Amniotic stem cell (primary cell): ENCODE results near the gene TMIGD1.

ENCODE experiments used
- DNase-seq: peaks from one replicate; lab custom pipeline; 2025; lab: John Stamatoyannopoulos, UW

TMIGD1 gene

GRCh38 chr17:30333503-30334360 is at the start of gene TMIGD1:
TSS of gene TMIGD1 (minus strand) at chr17:30334057. CDS start at chr17:30332133, 1,924 bp downstream.
- DNase-seq: no peak

- DNase-seq: no peak
Measured at GRCh38 chr17:30382345-30382744, 48.5 kb upstream of the TMIGD1 start.

- no peak for DNase-seq
Measured at GRCh38 chr17:30381340-30381659, 47.4 kb upstream of the TMIGD1 start.

- no peak for DNase-seq
Measured at GRCh38 chr17:30380643-30381339, 46.9 kb upstream of the TMIGD1 start.

GRCh38 chr17:30379903-30380381 is 46.1 kb upstream of the TMIGD1 start:
- DNase-seq: no peak

GRCh38 chr17:30379303-30379902 is 45.5 kb upstream of the TMIGD1 start:
- DNase-seq: no peak

GRCh38 chr17:30378825-30379302 is 45.0 kb upstream of the TMIGD1 start, which contains the start of gene CPD:
TSS of gene CPD (plus strand) at chr17:30378927. CDS start at chr17:30378981, 54 bp downstream.
- DNase-seq: peak; percentile 92

GRCh38 chr17:30378241-30378824 is 44.5 kb upstream of the TMIGD1 start:
- DNase-seq: no peak

- DNase-seq: no peak
Measured at GRCh38 chr17:30377574-30378240, 43.9 kb upstream of the TMIGD1 start.

- DNase-seq: peak; percentile 53
Measured at GRCh38 chr17:30376621-30377452, 43.0 kb upstream of the TMIGD1 start.

GRCh38 chr17:30375661-30376060 is 41.8 kb upstream of the TMIGD1 start:
- DNase-seq: no peak

GRCh38 chr17:30372755-30373154 is 38.9 kb upstream of the TMIGD1 start:
- no peak for DNase-seq

GRCh38 chr17:30369995-30370394 is 36.1 kb upstream of the TMIGD1 start:
- no peak for DNase-seq

- no peak for DNase-seq
Measured at GRCh38 chr17:30368912-30369720, 35.3 kb upstream of the TMIGD1 start.

- no peak for DNase-seq
Measured at GRCh38 chr17:30366536-30366935, 32.7 kb upstream of the TMIGD1 start.

GRCh38 chr17:30363715-30364202 is 29.9 kb upstream of the TMIGD1 start:
- no peak for DNase-seq

- DNase-seq: no peak
Measured at GRCh38 chr17:30361766-30362279, 28.0 kb upstream of the TMIGD1 start.

- DNase-seq: no peak
Measured at GRCh38 chr17:30360086-30360808, 26.4 kb upstream of the TMIGD1 start.
